Esophagus squamous epithelium (tissue), 5 donors: ENCODE measurements around the gene ZNF597. TPM values are rescaled to one million over a fixed set of nuclear protein-coding genes. Genes with fewer than 3 reads are reported as not detected.

Source experiments
- DNase-seq: peaks from one replicate; lab custom pipeline; 2025; lab: John Stamatoyannopoulos, UW
- H3K27ac ChIP-seq, 4 donors: fragments of 200-600 bp; sonication (generic); one replicate each; pipeline ENCODE4 v1.5.1; 2016 to 2019; ENCODE audit warnings: mild to moderate bottlenecking in 1 of 4
- H3K27me3 ChIP-seq, 4 donors: fragments of 200-600 bp; sonication (generic); 1 replicate in 3 of 4; 2 replicates in 1 of 4; pipeline versions ENCODE4 v1.5.1 to v1.6.0; 2017 to 2021; ENCODE audit warnings: antibody characterized with exemption in 1 of 4
- H3K36me3 ChIP-seq, 3 donors: fragments of 200-600 bp; sonication (generic); one replicate each; pipeline ENCODE4 v1.5.1; 2016 to 2019
- H3K4me1 ChIP-seq, 3 donors: fragments of 200-600 bp; sonication (generic); one replicate each; pipeline ENCODE4 v1.5.1; 2017 to 2019
- H3K4me3 ChIP-seq, 4 donors: fragments of 200-600 bp; sonication (generic); 1 replicate in 3 of 4; 2 replicates in 1 of 4; pipeline ENCODE4 v1.5.1; 2016 to 2019; ENCODE audit warnings: mild to moderate bottlenecking in 2 of 4, moderate library complexity in 1 of 4
- H3K9me3 ChIP-seq, 3 donors: fragments of 200-600 bp; sonication (generic); one replicate each; pipeline ENCODE4 v1.5.1; 2016 to 2019
- CTCF ChIP-seq, 6 experiments: fragments of 450-650 bp in 4 of 6; fragments of 200-600 bp in 2 of 6; sonication (generic) in 2 of 6; IDR thresholded peaks; one replicate each; pipeline ENCODE4 v1.5.1; 2016 to 2019; ENCODE audit warnings: antibody characterized with exemption in 6 of 6, mild to moderate bottlenecking in 4 of 6, moderate library complexity in 4 of 6
- POLR2A ChIP-seq, 4 donors: fragments of 450-650 bp; IDR thresholded peaks; one replicate each; pipeline ENCODE4 v1.6.1; 2017; ENCODE audit warnings: antibody characterized with exemption in 4 of 4, mild to moderate bottlenecking in 4 of 4, moderate library complexity in 3 of 4
- WGBS, 2 donors: methylation state at CpG; one replicate each; pipeline ENCODE4 v1.1.5; 2018; 5-methylcytosine and 5-hydroxymethylcytosine counted together
- intact Hi-C: fragments of 100-400 bp; cut with DNase I; formaldehyde crosslinking; loops from one replicate; pipeline ENCODE4 v1.15.0; 2022
- total RNA-seq, 4 donors: library from RNA; depleted of rRNA; stranded (reverse); fragments of >200 nt; gene quantifications; one replicate each; pipeline ENCODE4 v1.1.0, GENCODE V29; 2016
- donor health status: DM: yes; HTN: yes; CAD: no.

ZNF597 gene
- total RNA-seq, 4 donors from 2014 or later = 0.68 to 2.1 (median 1.0) TPM

- no peak overlapping the region for H3K4me3 ChIP-seq
- TF ChIP-seq POLR2A (IDR thresholded peaks at IDR 0.05) (no peak), CTCF (IDR thresholded peaks at IDR 0.05) (no peak)
- WGBS, 2 donors = 75 to 82% methylated on average over 10 of the region's 10 CpGs
- H3K36me3 ChIP-seq = peaks cover 0 to 57% (median 0%) of the 10 kb centered on the region in 3 donors
- no peak overlapping the region for H3K27ac ChIP-seq
- DNase-seq = no peak
- intact Hi-C loops = no loop called here
- peaks cover 0 to 20% (median 4%) of the 10 kb centered on the region in 3 donors for H3K4me1 ChIP-seq
- no peaks in the 10 kb centered on the region for H3K9me3 ChIP-seq
- H3K27me3 ChIP-seq = no peaks in the 10 kb centered on the region
Observed at GRCh38 chr16:3472878-3473595, 29.7 kb upstream of the ZNF597 start.

GRCh38 chr16:3471518-3472176 lies 28.3 kb upstream of the ZNF597 start:
- TF ChIP-seq POLR2A (IDR thresholded peaks at IDR 0.05) = no peak
- TF ChIP-seq CTCF (IDR thresholded peaks at IDR 0.05) = no peak
- Histone ChIP-seq H3K36me3 (peaks cover 0 to 58% (median 0%) of the 10 kb centered on the region in 3 donors), H3K27ac (no peak overlapping the region), H3K4me1 (peaks cover 0 to 34% (median 4%) of the 10 kb centered on the region in 3 donors), H3K4me3 (no peak overlapping the region), H3K9me3 (no peaks in the 10 kb centered on the region), H3K27me3 (no peaks in the 10 kb centered on the region)
- 89 to 92% methylated on average over 6 to 11 of the region's 20 CpGs for WGBS, 2 donors
- no peak for DNase-seq
- intact Hi-C loops = no loop called here

- H3K4me1 ChIP-seq = peaks cover 0 to 40% (median 4%) of the 10 kb centered on the region in 3 donors
- no peak for TF ChIP-seq POLR2A (IDR thresholded peaks at IDR 0.05)
- TF ChIP-seq CTCF (IDR thresholded peaks at IDR 0.05) = no peak
- WGBS, 2 donors = 86 to 89% methylated on average over 9 of the region's 9 CpGs
- H3K4me3 ChIP-seq = no peak overlapping the region
- intact Hi-C loops = no loop called here
- H3K36me3 ChIP-seq = peaks cover 0 to 58% (median 0%) of the 10 kb centered on the region in 3 donors
- no peaks in the 10 kb centered on the region for H3K9me3 ChIP-seq
- H3K27me3 ChIP-seq = no peaks in the 10 kb centered on the region
- no peak overlapping the region for H3K27ac ChIP-seq
- DNase-seq = no peak
Observed at GRCh38 chr16:3470723-3471122, 27.4 kb upstream of the ZNF597 start.

- H3K27me3 ChIP-seq = no peaks in the 10 kb centered on the region
- H3K9me3 ChIP-seq = no peaks in the 10 kb centered on the region
- no peak overlapping the region for H3K27ac ChIP-seq
- no peak for DNase-seq
- peaks cover 0 to 40% (median 4%) of the 10 kb centered on the region in 3 donors for H3K4me1 ChIP-seq
- TF ChIP-seq CTCF (IDR thresholded peaks at IDR 0.05) = no peak
- TF ChIP-seq POLR2A (IDR thresholded peaks at IDR 0.05) = no peak
- H3K4me3 ChIP-seq = no peak overlapping the region
- intact Hi-C loops = no loop called here
- 72% methylated on average over 5 of the region's 7 CpGs; no CpG with 5 or more reads in 1 of the 2 donors for WGBS, 2 donors
- peaks cover 0 to 60% (median 0%) of the 10 kb centered on the region in 3 donors for H3K36me3 ChIP-seq
Observed at GRCh38 chr16:3469736-3470135, 26.4 kb upstream of the ZNF597 start.

GRCh38 chr16:3468501-3468900 lies 25.2 kb upstream of the ZNF597 start:
- peaks cover 0 to 60% (median 0%) of the 10 kb centered on the region in 3 donors for H3K36me3 ChIP-seq
- WGBS, 2 donors = 72 to 78% methylated on average over 7 to 14 of the region's 15 CpGs
- H3K4me1 ChIP-seq = peaks cover 0 to 52% (median 8%) of the 10 kb centered on the region in 3 donors
- H3K27ac ChIP-seq = no peak overlapping the region
- no peak for DNase-seq
- H3K9me3 ChIP-seq = no peaks in the 10 kb centered on the region
- intact Hi-C loops = no loop called here
- no peaks in the 10 kb centered on the region for H3K27me3 ChIP-seq
- TF ChIP-seq POLR2A (IDR thresholded peaks at IDR 0.05) = no peak
- no peak for TF ChIP-seq CTCF (IDR thresholded peaks at IDR 0.05)
- no peak overlapping the region for H3K4me3 ChIP-seq
